ENCODE results near the gene GYG1. TPM values are rescaled to one million over a fixed set of nuclear protein-coding genes. Genes with fewer than 3 reads are reported as not detected.

GYG1 gene
- 28.1 and 63.3 TPM in 2 replicates for total RNA-seq (2014; rRNA removed; shearing (Covaris generic); ENCODE audit: low replicate concordance)

GRCh38 chr3:148991219-148992026 is at the start of gene GYG1:
Gene GYG1 (plus strand): TSS chr3:148991540. CDS start chr3:148991641, 101 bp downstream.
- in situ Hi-C loops (cut with HindIII; ENCODE audit: low pct_unique_long_range_greater_than_20kb, low sequenced_read_pairs), result no loop called here

GRCh38 chr3:148943506-148944205 is 47.7 kb upstream of the GYG1 start:
- in situ Hi-C loops (cut with HindIII; ENCODE audit: low pct_unique_long_range_greater_than_20kb, low sequenced_read_pairs), result no loop called here
- peak; percentile 79 for DNase-seq (ENCODE audit: low read depth)

More at GRCh38 chr3:148991219-148992026, at the start of gene GYG1:
- DNase-seq (ENCODE audit: low read depth), result peak; percentile 82

GRCh38 chr3:148945116-148945515 is 46.2 kb upstream of the GYG1 start:
- DNase-seq (ENCODE audit: low read depth), result no peak
- in situ Hi-C loops (cut with HindIII; ENCODE audit: low pct_unique_long_range_greater_than_20kb, low sequenced_read_pairs), result no loop called here

- no peak for DNase-seq (ENCODE audit: low read depth)
- in situ Hi-C loops (cut with HindIII; ENCODE audit: low pct_unique_long_range_greater_than_20kb, low sequenced_read_pairs), result no loop called here
Measured at GRCh38 chr3:148948913-148949657, 42.3 kb upstream of the GYG1 start.

DNA sequence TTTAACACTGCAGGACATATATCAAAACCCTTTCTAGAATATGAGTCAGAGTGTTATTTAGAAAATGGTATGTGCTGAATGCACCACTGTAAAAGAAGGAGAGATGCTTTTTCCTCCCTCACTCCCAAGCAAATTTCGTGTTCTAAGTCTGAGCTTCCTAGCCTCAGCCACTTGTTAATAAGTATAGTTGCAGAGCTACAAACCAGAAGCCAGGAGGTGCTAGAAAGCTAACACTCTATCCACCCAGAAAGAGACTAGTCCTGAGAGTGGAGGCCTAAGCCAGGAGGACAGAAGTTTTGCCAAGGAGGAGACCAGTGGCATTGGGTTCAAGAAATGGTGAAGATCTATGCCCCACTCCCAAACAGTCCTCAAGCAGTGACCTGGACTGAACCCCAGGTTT is 40.5 kb upstream of the GYG1 start:
- in situ Hi-C loops (cut with HindIII; ENCODE audit: low pct_unique_long_range_greater_than_20kb, low sequenced_read_pairs), result no loop called here
- DNase-seq (ENCODE audit: low read depth), result no peak

DNA sequence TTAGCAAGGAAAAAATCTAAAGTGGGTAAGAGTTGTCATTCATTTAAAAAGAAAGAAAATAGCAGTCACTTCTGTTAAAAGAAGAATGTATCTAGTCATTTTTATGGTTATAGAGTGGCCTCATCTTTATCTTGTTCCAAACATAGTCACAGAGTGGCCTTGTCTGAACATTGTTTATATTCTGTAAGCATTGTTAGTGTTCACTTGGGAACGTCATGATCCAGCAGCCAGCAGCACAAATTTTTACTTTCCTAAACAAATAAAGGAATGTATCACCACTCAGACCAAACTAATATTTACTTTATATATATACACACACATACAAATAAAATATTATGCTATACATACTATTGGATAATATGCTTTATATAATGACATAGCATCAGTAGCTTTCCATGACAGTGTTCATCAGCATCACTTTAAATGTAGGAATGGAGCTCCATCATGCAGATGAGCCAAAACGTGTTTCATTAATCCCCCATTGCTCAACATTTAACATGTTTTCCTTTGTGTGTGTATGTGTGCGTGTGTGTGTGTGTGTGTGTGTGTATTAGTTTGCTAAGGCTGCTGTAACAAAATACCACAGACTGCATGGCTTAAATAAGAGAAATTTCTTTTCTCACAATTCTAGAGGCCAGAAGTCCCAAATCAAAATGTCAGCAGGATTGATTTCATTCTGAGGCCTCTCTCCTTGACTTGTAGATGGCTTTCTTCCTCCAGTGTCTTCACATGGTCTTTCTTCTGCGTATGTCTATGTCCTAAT is 39.6 kb upstream of the GYG1 start:
- in situ Hi-C loops (cut with HindIII; ENCODE audit: low pct_unique_long_range_greater_than_20kb, low sequenced_read_pairs), result no loop called here
- no peak for DNase-seq (ENCODE audit: low read depth)

- no peak for DNase-seq (ENCODE audit: low read depth)
- in situ Hi-C loops (cut with HindIII; ENCODE audit: low pct_unique_long_range_greater_than_20kb, low sequenced_read_pairs), result no loop called here
Measured at GRCh38 chr3:148953094-148953493, 38.2 kb upstream of the GYG1 start.

DNA sequence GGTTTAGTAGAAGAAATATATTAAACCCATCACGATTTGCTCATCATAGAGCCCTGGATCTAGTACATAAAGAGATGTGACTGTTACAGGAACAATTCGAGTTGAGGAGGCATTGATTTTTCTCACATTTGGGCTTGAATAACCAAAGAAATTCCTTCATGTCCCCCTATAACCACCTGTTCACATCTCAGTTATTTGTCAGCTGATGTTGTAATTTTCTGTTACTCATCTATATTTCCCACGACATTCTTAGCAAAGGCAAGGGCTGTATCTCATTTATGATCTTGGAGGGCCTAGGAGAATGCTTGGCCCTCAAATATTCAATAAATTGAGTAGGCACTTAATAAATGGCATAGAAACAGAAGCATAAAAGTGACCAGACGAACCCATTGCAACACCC is 36.4 kb upstream of the GYG1 start:
- in situ Hi-C loops (cut with HindIII; ENCODE audit: low pct_unique_long_range_greater_than_20kb, low sequenced_read_pairs), result no loop called here
- DNase-seq (ENCODE audit: low read depth), result no peak

DNA sequence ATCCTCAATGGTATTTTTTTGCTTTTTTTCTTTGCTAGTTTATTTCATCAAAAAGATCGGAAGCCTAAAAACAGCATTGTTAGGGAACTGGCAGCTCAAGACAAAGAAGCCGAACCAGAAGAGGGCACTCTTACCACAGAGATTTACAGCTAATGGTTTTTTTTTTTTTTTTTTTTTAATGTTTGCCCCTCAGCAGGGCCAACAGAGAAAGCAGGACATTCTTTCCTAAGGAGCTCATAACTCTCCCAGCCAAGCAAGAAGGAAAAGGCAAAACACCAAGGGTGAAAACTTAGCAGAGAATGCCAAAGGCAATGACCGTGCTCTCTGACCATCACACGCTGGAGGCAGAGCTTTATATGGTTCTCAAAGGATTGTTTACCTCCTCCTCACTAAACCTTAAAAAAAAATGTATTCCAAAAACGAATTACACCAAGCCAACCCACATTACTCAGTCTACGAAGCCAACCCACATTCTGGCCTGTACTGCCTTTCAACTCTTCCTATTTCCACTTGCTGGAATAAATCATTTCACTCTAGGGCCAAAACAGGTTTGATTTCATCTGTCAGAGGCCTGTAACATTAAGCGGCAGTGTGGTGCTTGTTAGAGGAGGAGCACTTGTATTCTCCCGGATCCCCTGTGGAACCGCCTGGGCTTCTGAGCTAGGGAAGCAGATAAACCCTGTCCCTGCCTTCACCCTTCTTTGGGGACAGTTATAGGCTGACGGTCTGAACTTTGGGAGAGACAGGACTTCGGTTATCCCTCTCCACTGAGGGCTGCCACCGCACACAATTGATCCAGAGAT is 35.6 kb upstream of the GYG1 start:
- in situ Hi-C loops (cut with HindIII; ENCODE audit: low pct_unique_long_range_greater_than_20kb, low sequenced_read_pairs), result no loop called here

GRCh38 chr3:148957586-148957985 is 33.8 kb upstream of the GYG1 start:
- DNase-seq (ENCODE audit: low read depth), result no peak
- in situ Hi-C loops (cut with HindIII; ENCODE audit: low pct_unique_long_range_greater_than_20kb, low sequenced_read_pairs), result no loop called here

More for the DNA sequence above, 35.6 kb upstream of the GYG1 start:
- DNase-seq (ENCODE audit: low read depth), result peak; percentile 88

DNA sequence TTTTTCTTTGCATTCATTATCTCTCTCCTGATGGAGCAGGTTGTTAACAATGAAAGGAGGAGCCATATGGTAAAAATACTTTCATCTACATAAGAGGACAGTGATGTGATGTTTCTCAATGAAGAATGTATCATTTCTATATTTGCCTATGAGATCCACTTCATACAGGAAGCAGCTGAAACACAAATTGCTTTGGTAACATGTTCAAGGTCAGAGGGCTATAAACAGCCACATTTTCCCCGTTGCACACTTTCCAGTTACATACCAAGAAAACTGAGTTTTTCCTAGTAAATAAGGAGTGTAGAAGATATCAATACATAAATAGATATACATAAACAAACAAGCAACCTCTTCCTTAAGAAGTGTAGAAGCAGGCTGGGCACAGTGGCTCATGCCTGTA is 32.6 kb upstream of the GYG1 start:
- in situ Hi-C loops (cut with HindIII; ENCODE audit: low pct_unique_long_range_greater_than_20kb, low sequenced_read_pairs), result no loop called here
- no peak for DNase-seq (ENCODE audit: low read depth)

- in situ Hi-C loops (cut with HindIII; ENCODE audit: low pct_unique_long_range_greater_than_20kb, low sequenced_read_pairs), result no loop called here
- DNase-seq (ENCODE audit: low read depth), result peak; percentile 71
Measured at GRCh38 chr3:148962513-148962912, 28.8 kb upstream of the GYG1 start.

- DNase-seq (ENCODE audit: low read depth), result no peak
- in situ Hi-C loops (cut with HindIII; ENCODE audit: low pct_unique_long_range_greater_than_20kb, low sequenced_read_pairs), result no loop called here
Measured at GRCh38 chr3:148964809-148965208, 26.5 kb upstream of the GYG1 start.

DNA sequence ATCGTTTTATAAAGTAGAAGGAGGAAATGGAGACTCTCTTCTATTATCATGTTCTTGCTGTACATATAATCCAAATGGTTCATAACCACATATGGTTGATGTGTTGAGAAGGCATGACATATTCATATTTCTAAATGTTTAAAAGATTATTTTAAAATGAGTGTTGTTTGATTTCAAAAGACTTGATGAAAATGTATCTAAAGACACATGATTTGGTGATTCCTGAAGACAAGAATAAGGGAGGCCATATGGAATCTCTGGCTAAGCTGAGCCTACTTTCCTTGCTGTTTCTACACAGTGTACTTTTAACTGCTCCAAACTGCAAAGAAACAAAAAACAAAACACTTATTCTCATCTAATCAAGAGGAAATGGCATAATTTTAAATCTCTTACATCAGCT is 23.0 kb upstream of the GYG1 start:
- DNase-seq (ENCODE audit: low read depth), result no peak
- in situ Hi-C loops (cut with HindIII; ENCODE audit: low pct_unique_long_range_greater_than_20kb, low sequenced_read_pairs), result no loop called here

DNA sequence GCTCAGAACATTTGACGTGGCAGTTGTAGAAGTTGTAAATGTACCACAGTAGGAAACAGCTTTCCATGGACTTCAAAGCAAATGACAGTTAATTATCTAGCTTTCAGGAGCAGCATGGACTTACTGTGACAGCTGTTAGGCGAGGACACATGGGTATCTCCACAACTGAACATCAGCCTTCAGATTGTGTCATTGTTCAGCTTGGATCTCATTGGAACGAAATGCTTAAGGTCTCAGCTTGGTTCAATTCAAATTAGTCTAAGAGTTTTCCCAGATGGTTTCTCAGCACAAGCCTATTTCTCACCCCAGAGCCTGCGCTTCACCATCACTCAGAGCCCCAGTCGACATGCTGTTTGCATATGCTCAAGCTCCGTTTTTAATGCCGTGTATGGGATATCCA is 21.1 kb upstream of the GYG1 start:
- in situ Hi-C loops (cut with HindIII; ENCODE audit: low pct_unique_long_range_greater_than_20kb, low sequenced_read_pairs), result no loop called here
- DNase-seq (ENCODE audit: low read depth), result no peak

GRCh38 chr3:148971401-148972163 is 19.8 kb upstream of the GYG1 start:
- DNase-seq (ENCODE audit: low read depth), result no peak

DNA sequence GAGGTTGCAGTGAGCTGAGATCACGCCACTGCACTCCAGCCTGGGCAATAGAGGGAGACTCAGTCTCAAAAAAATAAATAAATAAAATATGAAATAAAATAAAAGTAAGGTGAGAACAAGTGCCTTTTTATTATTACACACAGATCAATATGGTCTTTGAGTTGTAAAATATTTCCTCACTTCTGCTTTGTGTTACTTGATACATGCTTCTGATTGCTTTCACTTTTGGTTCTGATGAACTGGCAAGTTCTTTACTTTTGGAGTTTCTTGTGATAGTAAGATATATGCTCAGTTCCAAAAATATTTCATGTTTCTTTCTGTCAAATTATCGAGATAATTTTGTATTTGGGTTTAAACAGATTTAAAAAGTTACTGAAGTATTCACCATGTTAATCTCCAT is 16.6 kb upstream of the GYG1 start:
- in situ Hi-C loops (cut with HindIII; ENCODE audit: low pct_unique_long_range_greater_than_20kb, low sequenced_read_pairs), result no loop called here
- DNase-seq (ENCODE audit: low read depth), result no peak

More at GRCh38 chr3:148971401-148972163, 19.8 kb upstream of the GYG1 start:
- in situ Hi-C loops (cut with HindIII; ENCODE audit: low pct_unique_long_range_greater_than_20kb, low sequenced_read_pairs), result no loop called here
